ENCODE results near the gene FNDC3B. TPM values are rescaled to one million over a fixed set of nuclear protein-coding genes. Genes with fewer than 3 reads are reported as not detected.

FNDC3B gene
- total and polyA plus RNA-seq, 9 of the 15 experiments (the other 6 are each of a cell fraction or from before 2014, with no cell fraction given) = 7.0 to 35.8 (median 16.2) TPM

DNA sequence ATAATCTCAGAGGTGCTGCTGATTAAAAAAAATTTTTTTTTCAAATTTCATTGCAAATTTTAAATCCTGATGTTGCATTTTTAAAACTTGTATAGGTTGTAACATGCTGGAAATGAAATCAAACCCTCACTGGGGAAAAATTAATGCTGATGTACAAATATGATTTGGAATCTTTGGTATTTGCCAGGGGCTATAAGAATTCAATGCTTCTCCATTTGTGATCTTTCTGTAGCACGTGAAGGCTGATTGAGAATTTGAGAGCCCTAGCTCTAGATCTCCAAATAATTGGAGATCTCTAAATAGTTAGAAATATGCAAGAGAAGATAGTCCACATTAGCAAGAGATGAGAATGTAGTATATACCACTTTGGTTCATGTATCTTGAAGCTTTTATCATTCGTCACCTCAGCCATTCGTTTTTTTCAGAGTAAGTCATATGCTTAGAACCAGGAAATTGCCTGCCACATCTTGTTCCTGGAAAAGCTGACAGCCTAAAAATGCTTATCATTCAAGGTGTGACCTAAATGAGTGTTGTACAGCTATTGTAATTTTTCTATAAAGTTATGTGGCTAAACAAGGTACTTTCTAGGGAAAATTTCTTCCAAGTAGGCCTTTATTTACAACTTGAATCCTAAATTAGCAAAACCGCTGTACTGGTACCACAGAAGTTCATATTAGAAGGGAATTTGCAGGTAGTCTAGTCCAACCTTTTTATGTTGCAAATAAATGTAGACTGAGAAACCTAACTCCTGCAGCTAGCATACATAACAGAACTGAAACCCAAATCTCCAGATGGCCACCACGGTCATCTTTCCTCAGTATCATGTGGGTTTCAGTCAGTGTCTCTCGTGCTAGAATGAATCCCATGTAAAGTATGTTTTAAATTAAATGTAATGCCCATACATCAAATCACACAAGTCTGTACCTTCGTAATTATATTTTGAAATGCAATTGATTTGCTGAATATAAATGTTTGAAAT lies 48.5 kb downstream of the FNDC3B start (continued):
- TF ChIP-seq ZNF584 (CRISPR knock-in tag; IDR thresholded peaks at IDR 0.05; ENCODE audit: low read depth) (no peak), TBP (optimal IDR thresholded peaks at IDR 0.05; ENCODE audit: low read depth, low read length) (no peak), KLF16 (IDR thresholded peaks at IDR 0.05) (no peak), CTBP1 (IDR thresholded peaks at IDR 0.05; ENCODE audit: borderline replicate concordance) (peak; percentile 13; the same call in 1 of the 2 replicates), HDAC8 (tag; IDR thresholded peaks at IDR 0.05) (no peak), ZNF316 (IDR thresholded peaks at IDR 0.05) (peak; percentile 53), ZEB2 (IDR thresholded peaks at IDR 0.05) (0 out of 2 replicates have a peak, but pooled peaks have one; percentile 34), YBX1 (IDR thresholded peaks at IDR 0.05) (no peak), CHD1 (IDR thresholded peaks at IDR 0.05; ENCODE audit: low read length) (no peak), CAMTA2 (CRISPR knock-in tag; conservative IDR thresholded peaks at IDR 0.05) (no peak), ARID1B (IDR thresholded peaks at IDR 0.05) (peak; percentile 53; the same call in 1 of the 2 replicates), ZNF3 (CRISPR knock-in tag; IDR thresholded peaks at IDR 0.05) (no peak), SMARCE1 (IDR thresholded peaks at IDR 0.05) (peak; percentile 38; the same call in 1 of the 2 replicates)
- TF ChIP-seq, protein P1, sequence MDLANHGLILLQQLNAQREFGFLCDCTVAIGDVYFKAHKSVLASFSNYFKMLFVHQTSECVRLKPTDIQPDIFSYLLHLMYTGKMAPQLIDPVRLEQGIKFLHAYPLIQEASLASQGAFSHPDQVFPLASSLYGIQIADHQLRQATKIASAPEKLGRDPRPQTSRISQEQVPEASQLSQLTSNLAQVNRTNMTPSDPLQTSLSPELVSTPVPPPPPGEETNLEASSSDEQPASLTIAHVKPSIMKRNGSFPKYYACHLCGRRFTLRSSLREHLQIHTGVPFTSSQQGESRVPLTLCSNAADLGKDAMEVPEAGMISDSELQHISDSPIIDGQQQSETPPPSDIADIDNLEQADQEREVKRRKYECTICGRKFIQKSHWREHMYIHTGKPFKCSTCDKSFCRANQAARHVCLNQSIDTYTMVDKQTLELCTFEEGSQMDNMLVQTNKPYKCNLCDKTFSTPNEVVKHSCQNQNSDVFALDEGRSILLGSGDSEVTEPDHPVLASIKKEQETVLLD (IDR thresholded peaks at IDR 0.05) = no peak
- TF ChIP-seq, protein P2, sequence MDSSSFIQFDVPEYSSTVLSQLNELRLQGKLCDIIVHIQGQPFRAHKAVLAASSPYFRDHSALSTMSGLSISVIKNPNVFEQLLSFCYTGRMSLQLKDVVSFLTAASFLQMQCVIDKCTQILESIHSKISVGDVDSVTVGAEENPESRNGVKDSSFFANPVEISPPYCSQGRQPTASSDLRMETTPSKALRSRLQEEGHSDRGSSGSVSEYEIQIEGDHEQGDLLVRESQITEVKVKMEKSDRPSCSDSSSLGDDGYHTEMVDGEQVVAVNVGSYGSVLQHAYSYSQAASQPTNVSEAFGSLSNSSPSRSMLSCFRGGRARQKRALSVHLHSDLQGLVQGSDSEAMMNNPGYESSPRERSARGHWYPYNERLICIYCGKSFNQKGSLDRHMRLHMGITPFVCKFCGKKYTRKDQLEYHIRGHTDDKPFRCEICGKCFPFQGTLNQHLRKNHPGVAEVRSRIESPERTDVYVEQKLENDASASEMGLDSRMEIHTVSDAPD (CRISPR knock-in tag; IDR thresholded peaks at IDR 0.05) = no peak
- TF ChIP-seq, protein P3, sequence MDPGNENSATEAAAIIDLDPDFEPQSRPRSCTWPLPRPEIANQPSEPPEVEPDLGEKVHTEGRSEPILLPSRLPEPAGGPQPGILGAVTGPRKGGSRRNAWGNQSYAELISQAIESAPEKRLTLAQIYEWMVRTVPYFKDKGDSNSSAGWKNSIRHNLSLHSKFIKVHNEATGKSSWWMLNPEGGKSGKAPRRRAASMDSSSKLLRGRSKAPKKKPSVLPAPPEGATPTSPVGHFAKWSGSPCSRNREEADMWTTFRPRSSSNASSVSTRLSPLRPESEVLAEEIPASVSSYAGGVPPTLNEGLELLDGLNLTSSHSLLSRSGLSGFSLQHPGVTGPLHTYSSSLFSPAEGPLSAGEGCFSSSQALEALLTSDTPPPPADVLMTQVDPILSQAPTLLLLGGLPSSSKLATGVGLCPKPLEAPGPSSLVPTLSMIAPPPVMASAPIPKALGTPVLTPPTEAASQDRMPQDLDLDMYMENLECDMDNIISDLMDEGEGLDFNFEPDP (CRISPR knock-in tag; IDR thresholded peaks at IDR 0.05) = no peak
- TF ChIP-seq, protein P4, sequence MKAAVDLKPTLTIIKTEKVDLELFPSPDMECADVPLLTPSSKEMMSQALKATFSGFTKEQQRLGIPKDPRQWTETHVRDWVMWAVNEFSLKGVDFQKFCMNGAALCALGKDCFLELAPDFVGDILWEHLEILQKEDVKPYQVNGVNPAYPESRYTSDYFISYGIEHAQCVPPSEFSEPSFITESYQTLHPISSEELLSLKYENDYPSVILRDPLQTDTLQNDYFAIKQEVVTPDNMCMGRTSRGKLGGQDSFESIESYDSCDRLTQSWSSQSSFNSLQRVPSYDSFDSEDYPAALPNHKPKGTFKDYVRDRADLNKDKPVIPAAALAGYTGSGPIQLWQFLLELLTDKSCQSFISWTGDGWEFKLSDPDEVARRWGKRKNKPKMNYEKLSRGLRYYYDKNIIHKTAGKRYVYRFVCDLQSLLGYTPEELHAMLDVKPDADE (conservative IDR thresholded peaks at IDR 0.05; ENCODE audit: control insufficient read depth, low read depth, low read length) = no peak
- TF ChIP-seq, protein P5, sequence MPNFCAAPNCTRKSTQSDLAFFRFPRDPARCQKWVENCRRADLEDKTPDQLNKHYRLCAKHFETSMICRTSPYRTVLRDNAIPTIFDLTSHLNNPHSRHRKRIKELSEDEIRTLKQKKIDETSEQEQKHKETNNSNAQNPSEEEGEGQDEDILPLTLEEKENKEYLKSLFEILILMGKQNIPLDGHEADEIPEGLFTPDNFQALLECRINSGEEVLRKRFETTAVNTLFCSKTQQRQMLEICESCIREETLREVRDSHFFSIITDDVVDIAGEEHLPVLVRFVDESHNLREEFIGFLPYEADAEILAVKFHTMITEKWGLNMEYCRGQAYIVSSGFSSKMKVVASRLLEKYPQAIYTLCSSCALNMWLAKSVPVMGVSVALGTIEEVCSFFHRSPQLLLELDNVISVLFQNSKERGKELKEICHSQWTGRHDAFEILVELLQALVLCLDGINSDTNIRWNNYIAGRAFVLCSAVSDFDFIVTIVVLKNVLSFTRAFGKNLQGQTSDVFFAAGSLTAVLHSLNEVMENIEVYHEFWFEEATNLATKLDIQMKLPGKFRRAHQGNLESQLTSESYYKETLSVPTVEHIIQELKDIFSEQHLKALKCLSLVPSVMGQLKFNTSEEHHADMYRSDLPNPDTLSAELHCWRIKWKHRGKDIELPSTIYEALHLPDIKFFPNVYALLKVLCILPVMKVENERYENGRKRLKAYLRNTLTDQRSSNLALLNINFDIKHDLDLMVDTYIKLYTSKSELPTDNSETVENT (CRISPR knock-in tag; IDR thresholded peaks at IDR 0.05) = no peak
- TF ChIP-seq, protein P6, sequence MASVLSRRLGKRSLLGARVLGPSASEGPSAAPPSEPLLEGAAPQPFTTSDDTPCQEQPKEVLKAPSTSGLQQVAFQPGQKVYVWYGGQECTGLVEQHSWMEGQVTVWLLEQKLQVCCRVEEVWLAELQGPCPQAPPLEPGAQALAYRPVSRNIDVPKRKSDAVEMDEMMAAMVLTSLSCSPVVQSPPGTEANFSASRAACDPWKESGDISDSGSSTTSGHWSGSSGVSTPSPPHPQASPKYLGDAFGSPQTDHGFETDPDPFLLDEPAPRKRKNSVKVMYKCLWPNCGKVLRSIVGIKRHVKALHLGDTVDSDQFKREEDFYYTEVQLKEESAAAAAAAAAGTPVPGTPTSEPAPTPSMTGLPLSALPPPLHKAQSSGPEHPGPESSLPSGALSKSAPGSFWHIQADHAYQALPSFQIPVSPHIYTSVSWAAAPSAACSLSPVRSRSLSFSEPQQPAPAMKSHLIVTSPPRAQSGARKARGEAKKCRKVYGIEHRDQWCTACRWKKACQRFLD (CRISPR knock-in tag; IDR thresholded peaks at IDR 0.05) = 0 out of 2 replicates have a peak, but pooled peaks have one; percentile 1
